Naive B cell (primary cell): ENCODE data around the gene FBXO34. TPM values are rescaled to one million over a fixed set of nuclear protein-coding genes. Genes with fewer than 3 reads are reported as not detected.

Source experiments
- ATAC-seq, 2 donors: fragments of 150-1000 bp; cut with Tn5 transposase; 2 replicates each; pipeline ENCODE4 v1.10.0; 2021; ENCODE audit warnings: low read depth in 2 of 2, mild to moderate bottlenecking in 2 of 2, moderate library complexity in 2 of 2
- DNase-seq: peaks from one replicate; pipeline ENCODE4 v3.0.0; 2022
- H3K27ac Mint-ChIP-seq, 6 donors: one replicate each; pipeline ENCODE4 v1.8.0; 2020 to 2022; ENCODE audit warnings: mild to moderate bottlenecking in 6 of 6, mixed read lengths in 6 of 6, moderate library complexity in 5 of 6, inconsistent platforms in 2 of 6
- H3K27me3 Mint-ChIP-seq, 3 donors: one replicate each; pipeline ENCODE4 v1.8.0; 2021 to 2022; ENCODE audit warnings: mixed read lengths in 3 of 3, mild to moderate bottlenecking in 1 of 3
- H3K36me3 Mint-ChIP-seq, 2 donors: one replicate each; pipeline ENCODE4 v1.8.0; 2020 to 2022; ENCODE audit warnings: mixed read lengths in 2 of 2, inconsistent platforms in 1 of 2, mild to moderate bottlenecking in 1 of 2
- H3K4me1 Mint-ChIP-seq, 3 donors: one replicate each; pipeline ENCODE4 v1.8.0; 2020 to 2022; ENCODE audit warnings: mixed read lengths in 3 of 3, inconsistent platforms in 1 of 3, mild to moderate bottlenecking in 1 of 3, moderate library complexity in 1 of 3
- H3K4me3 Mint-ChIP-seq, 8 donors: one replicate each; pipeline ENCODE4 v1.8.0; 2020 to 2022; ENCODE audit warnings: mild to moderate bottlenecking in 8 of 8, mixed read lengths in 8 of 8, moderate library complexity in 8 of 8, inconsistent platforms in 2 of 8
- H3K9me3 Mint-ChIP-seq, 7 donors: one replicate each; pipeline ENCODE4 v1.8.0; 2020 to 2022; ENCODE audit warnings: mixed read lengths in 7 of 7, mild to moderate bottlenecking in 5 of 7, inconsistent platforms in 2 of 7, moderate library complexity in 1 of 7
- polyA plus RNA-seq, 6 donors: library from polyadenylated mRNA; unstranded; fragments of 300-500 nt; fragmentation: Illumina TruSeq; gene quantifications; one replicate each; pipeline ENCODE4 v1.2.3, GENCODE V29; 2021; ENCODE audit warnings: low read depth in 6 of 6

Gene FBXO34
- polyA plus RNA-seq, 6 donors from 2014 or later: 22.9 to 35.2 (median 26.9) TPM

- no peaks in the 10 kb centered on the region for H3K9me3 Mint-ChIP-seq
- DNase-seq (peak; percentile 55), ATAC-seq (peak; percentile 95)
- H3K27me3 Mint-ChIP-seq: no peaks in the 10 kb centered on the region
- peaks cover 39 to 59% (median 57%) of the 10 kb centered on the region in 3 donors for H3K4me1 Mint-ChIP-seq
- peaks cover 0 to 6% of the 10 kb centered on the region in 2 donors for H3K36me3 Mint-ChIP-seq
- peak overlapping the region; percentile 56 to 96 (median 76) for H3K27ac Mint-ChIP-seq
- H3K4me3 Mint-ChIP-seq: peak overlapping the region; percentile 17 to 84 (median 72)
Observed at GRCh38 chr14:55277972-55278740, 6.9 kb downstream of the FBXO34 start.

DNA sequence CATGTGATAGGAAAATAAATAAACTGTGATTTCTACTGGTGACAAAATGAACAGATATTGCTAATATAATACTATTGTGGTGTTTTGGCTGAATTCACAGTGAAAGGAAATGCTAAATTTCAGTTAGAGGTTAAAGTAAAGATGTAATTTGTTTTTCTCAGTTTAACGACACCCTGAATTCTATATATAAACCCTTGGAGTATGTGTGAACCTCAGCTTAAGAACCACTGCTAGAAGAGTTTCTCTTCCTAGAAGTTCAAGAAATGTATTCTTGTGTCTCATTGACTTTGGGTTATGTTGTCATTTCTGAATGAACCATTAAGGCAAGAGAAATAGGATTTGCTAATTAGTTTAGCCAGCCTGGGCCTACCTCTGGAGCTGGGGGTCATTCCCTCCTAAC, 8.2 kb downstream of the FBXO34 start:
- DNase-seq (no peak), ATAC-seq (no peak)
- no peaks in the 10 kb centered on the region for H3K27me3 Mint-ChIP-seq
- H3K27ac Mint-ChIP-seq: peak overlapping the region in 2 of 6 donors; percentile 82 to 90
- H3K9me3 Mint-ChIP-seq: no peaks in the 10 kb centered on the region
- no peak overlapping the region for H3K4me3 Mint-ChIP-seq
- H3K4me1 Mint-ChIP-seq: peaks cover 32 to 50% (median 47%) of the 10 kb centered on the region in 3 donors
- peaks cover 0 to 6% of the 10 kb centered on the region in 2 donors for H3K36me3 Mint-ChIP-seq

DNA sequence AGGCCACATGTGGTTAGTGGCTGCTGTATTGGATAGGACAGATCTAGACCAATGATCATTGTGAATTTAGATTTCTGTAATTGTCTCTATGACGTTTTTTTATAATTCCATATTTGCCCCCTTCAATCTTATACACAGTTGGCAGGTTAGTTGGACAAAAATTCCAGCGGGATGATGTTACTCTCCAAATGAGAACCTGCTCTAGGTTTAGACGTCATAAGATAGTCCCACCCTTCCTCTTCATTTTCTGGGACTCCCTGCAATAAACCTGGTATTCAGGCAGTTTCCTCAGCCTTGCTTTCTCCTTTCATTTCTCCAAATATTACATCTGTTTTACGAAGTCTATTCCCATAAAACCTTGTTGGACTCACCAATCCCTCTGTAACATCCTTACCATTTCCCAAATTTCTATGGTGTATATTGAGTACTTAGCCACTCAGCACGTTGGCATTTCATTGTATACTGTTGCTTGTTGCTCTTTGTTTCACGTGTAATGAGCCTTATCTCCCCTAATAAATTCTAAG, 10.2 kb downstream of the FBXO34 start:
- DNase-seq (no peak), ATAC-seq (no peak)
- H3K4me1 Mint-ChIP-seq: peaks cover 31 to 53% (median 44%) of the 10 kb centered on the region in 3 donors
- H3K27me3 Mint-ChIP-seq: no peaks in the 10 kb centered on the region
- H3K4me3 Mint-ChIP-seq: peak overlapping the region in 2 of 8 donors; percentile 2 to 9
- peaks cover 0 to 11% of the 10 kb centered on the region in 2 donors for H3K36me3 Mint-ChIP-seq
- no peak overlapping the region for H3K27ac Mint-ChIP-seq
- H3K9me3 Mint-ChIP-seq: no peaks in the 10 kb centered on the region

DNA sequence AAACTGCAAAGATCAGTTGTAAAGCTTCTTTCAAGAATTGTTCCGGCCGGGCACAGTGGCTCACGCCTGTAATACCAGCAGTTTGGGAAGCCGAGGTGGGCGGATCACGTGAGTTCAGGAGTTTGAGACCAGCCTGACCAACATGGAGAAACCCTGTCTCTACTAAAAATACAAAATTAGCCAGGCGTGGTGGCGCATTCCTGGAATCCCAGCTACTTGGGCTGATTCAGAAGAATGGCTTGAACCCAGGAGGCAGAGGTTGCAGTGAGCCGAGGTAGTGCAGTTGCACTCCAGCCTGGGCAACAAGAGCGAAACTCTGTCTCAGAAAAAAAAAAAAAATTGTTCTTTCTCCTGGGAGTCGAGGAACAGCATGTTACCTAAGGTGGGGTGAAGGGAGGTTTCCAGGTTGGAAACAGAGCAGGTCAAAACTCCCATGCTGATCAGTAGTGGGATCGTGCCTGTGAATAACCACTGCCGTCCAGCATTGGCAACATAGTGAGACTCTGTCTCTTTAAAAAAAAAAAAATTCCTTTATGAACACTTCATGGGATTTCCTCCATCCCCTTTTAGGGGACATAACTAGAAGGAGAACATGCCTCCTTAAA, 13.9 kb downstream of the FBXO34 start:
- DNase-seq: no peak
- no peak for ATAC-seq
- no peaks in the 10 kb centered on the region for H3K27me3 Mint-ChIP-seq
- H3K4me3 Mint-ChIP-seq: peak overlapping the region in 1 of 8 donors; percentile 42
- peaks cover 13 to 28% (median 18%) of the 10 kb centered on the region in 3 donors for H3K4me1 Mint-ChIP-seq
- H3K9me3 Mint-ChIP-seq: no peaks in the 10 kb centered on the region
- H3K36me3 Mint-ChIP-seq: peaks cover 0 to 8% of the 10 kb centered on the region in 2 donors
- peak overlapping the region in 2 of 6 donors; percentile 22 to 67 for H3K27ac Mint-ChIP-seq

DNA sequence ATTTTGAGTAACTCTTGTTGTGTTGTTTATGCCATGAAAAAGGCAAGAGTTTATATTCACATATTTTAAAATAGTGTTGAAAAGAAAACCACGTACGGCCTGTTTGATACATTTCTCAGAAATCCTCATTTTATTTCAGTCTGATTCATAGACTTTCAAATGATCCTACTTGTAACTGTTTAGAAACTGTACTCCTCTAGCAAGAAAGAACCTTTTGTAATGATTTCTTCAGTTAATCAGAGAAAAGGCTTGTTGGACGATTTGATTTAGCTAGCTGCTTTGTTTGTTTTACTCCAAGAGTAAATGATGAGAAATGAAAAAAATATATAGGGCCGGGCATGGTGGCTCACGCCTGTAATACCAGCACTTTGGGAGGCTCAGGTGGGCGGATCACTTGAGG, 17.2 kb downstream of the FBXO34 start:
- Mint-ChIP-seq H3K27me3 (no peaks in the 10 kb centered on the region), H3K4me1 (peaks cover 0 to 21% (median 8%) of the 10 kb centered on the region in 3 donors), H3K36me3 (peaks cover 0 to 8% of the 10 kb centered on the region in 2 donors), H3K4me3 (no peak overlapping the region), H3K9me3 (no peaks in the 10 kb centered on the region), H3K27ac (peak overlapping the region in 1 of 6 donors; percentile 41)
- no peak for ATAC-seq
- no peak for DNase-seq

DNA sequence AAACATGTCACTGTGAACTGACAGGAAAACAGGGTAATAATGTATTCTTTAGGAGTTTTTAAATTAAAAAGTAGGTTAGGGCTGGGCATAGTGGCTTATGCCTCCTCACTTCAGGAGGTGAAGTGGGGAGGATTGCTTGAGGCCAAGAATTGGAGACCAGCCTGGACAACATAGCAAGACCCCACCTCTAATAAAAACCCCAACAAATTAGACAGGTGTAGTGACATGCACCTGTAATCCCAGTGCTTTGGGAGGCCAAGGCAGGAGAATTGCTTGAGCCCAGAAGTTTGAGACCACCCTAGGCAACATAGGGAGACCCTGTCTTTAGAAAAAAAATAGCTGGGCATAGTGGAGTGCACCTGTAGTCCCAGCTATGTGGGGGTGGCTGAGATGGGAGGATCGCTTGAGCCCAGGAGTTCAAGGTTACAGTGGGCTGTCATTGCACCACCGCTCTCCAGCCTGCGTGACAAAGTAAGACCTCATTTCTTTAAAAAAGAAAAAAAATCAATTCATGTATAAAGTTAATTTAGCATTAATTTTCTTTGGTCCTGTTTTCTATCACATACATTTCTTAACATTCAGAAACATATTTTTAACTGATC, 20.4 kb downstream of the FBXO34 start:
- ATAC-seq (no peak), DNase-seq (no peak)
- Mint-ChIP-seq H3K9me3 (no peaks in the 10 kb centered on the region), H3K27me3 (no peaks in the 10 kb centered on the region), H3K27ac (no peak overlapping the region), H3K4me1 (peaks cover 11 to 17% (median 12%) of the 10 kb centered on the region in 3 donors), H3K36me3 (peaks cover 0 to under 1% of the 10 kb centered on the region in 2 donors), H3K4me3 (no peak overlapping the region)

DNA sequence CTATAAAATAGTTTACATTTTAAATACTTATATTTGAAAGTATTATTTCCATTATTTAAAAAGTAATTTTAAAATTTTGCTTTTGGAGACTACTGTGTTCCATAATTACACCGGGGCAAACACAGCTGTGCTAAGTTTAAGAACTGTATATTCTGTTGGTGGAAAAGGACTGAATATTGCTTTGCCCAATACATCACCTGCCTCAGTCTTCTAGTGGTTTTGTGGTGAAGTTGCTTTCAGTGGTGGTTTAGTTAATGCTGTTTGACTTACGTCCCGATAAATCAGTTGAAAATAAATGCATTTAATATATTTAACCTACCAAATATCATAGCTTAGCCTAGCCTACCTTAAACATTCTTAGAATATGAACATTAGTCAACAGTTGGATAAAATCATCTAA, 23.4 kb downstream of the FBXO34 start:
- Mint-ChIP-seq H3K36me3 (peaks cover 9 to 11% of the 10 kb centered on the region in 2 donors), H3K9me3 (no peaks in the 10 kb centered on the region), H3K27me3 (no peaks in the 10 kb centered on the region), H3K4me1 (peaks cover 13 to 25% (median 18%) of the 10 kb centered on the region in 3 donors), H3K4me3 (no peak overlapping the region), H3K27ac (peak overlapping the region in 1 of 6 donors; percentile 74)
- DNase-seq (no peak), ATAC-seq (no peak)

GRCh38 chr14:55297611-55298499, 26.6 kb downstream of the FBXO34 start:
- H3K27ac Mint-ChIP-seq: peak overlapping the region in 1 of 6 donors; percentile 60
- peaks cover 9 to 11% of the 10 kb centered on the region in 2 donors for H3K36me3 Mint-ChIP-seq
- peaks cover 21 to 47% (median 32%) of the 10 kb centered on the region in 3 donors for H3K4me1 Mint-ChIP-seq
- ATAC-seq: no peak
- H3K4me3 Mint-ChIP-seq: no peak overlapping the region
- DNase-seq: no peak
- H3K27me3 Mint-ChIP-seq: no peaks in the 10 kb centered on the region
- no peaks in the 10 kb centered on the region for H3K9me3 Mint-ChIP-seq

DNA sequence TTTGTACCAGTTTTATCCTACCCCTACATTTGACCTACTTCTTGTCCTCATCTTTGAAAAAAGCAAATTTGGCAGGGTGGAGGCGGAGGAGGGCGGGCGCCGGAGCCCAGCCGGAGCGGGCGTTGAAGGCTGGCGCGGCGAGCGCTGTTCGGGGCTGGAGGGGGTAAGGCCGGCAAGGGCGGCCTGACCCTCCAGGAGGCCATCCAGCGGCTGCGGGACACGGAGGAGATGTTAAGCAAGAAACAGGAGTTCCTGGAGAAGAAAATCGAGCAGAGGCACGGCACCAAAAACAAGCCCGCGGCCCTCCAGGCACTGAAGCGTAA, 27.2 kb downstream of the FBXO34 start:
- H3K27me3 Mint-ChIP-seq: no peaks in the 10 kb centered on the region
- ATAC-seq (no peak), DNase-seq (no peak)
- no peak overlapping the region for H3K27ac Mint-ChIP-seq
- peak overlapping the region in 1 of 8 donors; percentile 63 for H3K4me3 Mint-ChIP-seq
- peaks cover 22 to 53% (median 37%) of the 10 kb centered on the region in 3 donors for H3K4me1 Mint-ChIP-seq
- H3K9me3 Mint-ChIP-seq: no peaks in the 10 kb centered on the region
- H3K36me3 Mint-ChIP-seq: peaks cover 9 to 11% of the 10 kb centered on the region in 2 donors

DNA sequence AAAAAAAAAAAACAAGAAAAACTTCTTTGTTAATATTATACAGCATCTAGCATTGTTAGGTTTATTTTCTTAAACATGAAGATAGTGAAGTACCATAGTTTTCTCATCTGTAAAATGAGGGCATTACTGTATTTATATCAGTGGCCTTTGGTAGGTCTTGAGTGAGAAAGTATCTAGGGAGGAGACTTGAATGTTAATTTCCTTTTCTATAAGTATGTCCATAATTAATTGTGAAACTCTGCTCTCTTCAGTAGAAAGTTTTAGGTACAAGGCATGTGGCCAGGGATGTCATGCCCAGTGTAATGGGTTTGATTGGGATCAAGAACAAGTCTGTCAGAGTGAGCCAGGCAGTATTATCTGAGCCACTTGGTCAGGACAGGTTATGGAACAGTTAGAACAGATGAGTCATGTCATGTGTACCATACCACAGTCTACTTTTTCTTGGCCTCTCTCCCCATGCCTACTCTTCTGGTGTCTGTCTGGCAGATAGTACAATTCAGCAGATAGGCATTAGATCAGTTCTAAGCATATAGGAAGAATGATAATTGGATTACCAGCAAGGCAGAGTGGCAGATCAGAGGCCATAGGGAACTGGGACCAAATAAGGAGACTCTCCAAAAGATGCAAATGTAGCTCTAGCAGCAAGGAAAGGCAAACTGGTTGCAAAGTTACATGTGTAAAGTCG, 30.4 kb downstream of the FBXO34 start:
- H3K27ac Mint-ChIP-seq: peak overlapping the region in 4 of 6 donors; percentile 3 to 40 (median 21)
- no peak overlapping the region for H3K4me3 Mint-ChIP-seq
- ATAC-seq: no peak
- no peaks in the 10 kb centered on the region for H3K27me3 Mint-ChIP-seq
- H3K36me3 Mint-ChIP-seq: peaks cover 11 to 15% of the 10 kb centered on the region in 2 donors
- DNase-seq: no peak
- H3K9me3 Mint-ChIP-seq: no peaks in the 10 kb centered on the region
- peaks cover 25 to 48% (median 46%) of the 10 kb centered on the region in 3 donors for H3K4me1 Mint-ChIP-seq

DNA sequence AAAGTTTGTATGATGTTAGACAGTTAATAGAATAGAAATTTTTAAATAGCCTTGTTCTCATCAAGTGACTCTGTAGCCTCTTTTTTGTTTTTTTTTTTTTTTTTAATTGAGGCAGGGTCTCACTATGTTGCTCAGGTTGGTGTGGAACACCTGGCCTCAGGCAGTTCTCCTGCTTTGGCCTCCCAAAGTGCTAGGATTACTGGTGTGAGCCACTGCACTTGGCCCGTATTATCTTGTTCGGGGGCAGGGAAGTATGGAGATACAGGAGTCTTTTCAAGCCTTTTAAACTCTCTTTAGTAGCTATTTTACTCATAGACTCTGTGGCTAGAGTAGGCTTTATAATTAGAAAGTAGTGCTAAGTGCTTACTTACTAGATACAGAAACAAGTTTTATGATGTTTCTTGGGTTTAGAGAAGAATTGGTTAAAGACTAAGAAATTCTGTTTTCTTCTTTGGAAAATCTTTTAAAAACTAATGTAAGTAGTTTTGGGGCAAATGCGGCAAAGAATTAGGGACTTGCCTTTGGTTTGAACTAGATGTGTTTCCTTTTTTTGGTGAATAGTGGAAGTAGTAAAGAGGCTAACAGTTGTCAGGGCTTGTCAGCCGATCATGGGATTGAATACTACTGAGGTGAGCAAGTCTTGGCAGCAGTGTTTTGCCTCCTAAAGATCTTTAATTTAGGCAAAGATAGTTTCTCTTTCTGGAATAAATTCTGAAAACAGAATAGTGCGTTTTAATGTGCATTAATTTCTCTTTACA, 31.3 kb downstream of the FBXO34 start:
- Mint-ChIP-seq H3K9me3 (no peaks in the 10 kb centered on the region), H3K4me3 (no peak overlapping the region), H3K27me3 (no peaks in the 10 kb centered on the region), H3K27ac (peak overlapping the region; percentile 24 to 92 (median 70)), H3K4me1 (peaks cover 25 to 48% (median 46%) of the 10 kb centered on the region in 3 donors), H3K36me3 (peaks cover 11 to 15% of the 10 kb centered on the region in 2 donors)
- DNase-seq: no peak
- ATAC-seq: no peak

- Mint-ChIP-seq H3K27me3 (no peaks in the 10 kb centered on the region), H3K27ac (peak overlapping the region in 4 of 6 donors; percentile 24 to 92 (median 64)), H3K4me1 (peaks cover 25 to 43% (median 40%) of the 10 kb centered on the region in 3 donors), H3K4me3 (no peak overlapping the region), H3K9me3 (no peaks in the 10 kb centered on the region), H3K36me3 (peaks cover 11% of the 10 kb centered on the region in 2 donors)
- no peak for DNase-seq
- ATAC-seq: no peak
Observed at GRCh38 chr14:55303125-55303499, 31.9 kb downstream of the FBXO34 start.
